ENCODE results near the gene NEURL1B.

DNA sequence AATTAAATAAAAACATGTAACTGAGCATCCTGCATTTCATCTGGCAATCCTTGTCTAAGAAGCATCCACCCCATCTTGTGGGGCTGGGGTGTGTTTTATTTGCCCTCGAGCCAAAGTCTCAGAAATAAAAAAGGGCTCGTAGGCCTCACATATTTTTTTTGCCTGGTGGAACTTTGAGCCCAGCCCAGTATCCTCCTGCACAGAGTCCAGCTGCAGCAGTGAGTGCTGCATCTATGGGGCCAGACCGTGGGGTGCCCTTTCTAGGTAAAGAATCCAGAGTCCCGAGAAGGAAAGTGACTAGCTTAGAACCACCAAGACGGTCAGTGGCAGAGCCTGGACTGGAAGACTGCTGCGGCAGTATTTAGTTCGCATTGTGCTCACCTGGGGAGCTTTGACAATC lies 33.1 kb downstream of the NEURL1B start:
- no peak for TF ChIP-seq CTCF (IDR thresholded peaks at IDR 0.05)
- no peak for TF ChIP-seq POLR2A (IDR thresholded peaks at IDR 0.05)

Data from heart left ventricle (tissue), 13 donors.